NCI-H2196 (cell line): ENCODE measurements around the gene CISTR.

Source experiments
- DNase-seq: peaks from one replicate; lab custom pipeline; 2025; ENCODE audit not compliant: unreplicated experiment; lab: John Stamatoyannopoulos, UW

Gene CISTR

DNA sequence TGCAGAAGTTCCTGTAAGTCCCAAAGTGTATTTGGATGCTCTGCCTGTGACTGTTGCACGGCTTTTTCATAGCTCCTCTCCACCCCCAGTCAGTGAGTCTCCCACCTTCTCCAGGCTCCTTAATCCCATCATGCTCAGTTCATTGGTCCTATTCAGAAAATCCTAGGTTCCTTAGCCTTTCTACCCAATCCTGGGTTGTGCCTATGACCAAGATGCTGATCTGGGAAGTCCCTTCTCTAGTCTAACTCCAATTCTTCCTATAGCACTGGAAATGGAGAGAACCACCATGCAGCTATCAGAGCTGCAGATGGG is 7.7 kb downstream of the CISTR start:
- DNase-seq, result no peak

DNA sequence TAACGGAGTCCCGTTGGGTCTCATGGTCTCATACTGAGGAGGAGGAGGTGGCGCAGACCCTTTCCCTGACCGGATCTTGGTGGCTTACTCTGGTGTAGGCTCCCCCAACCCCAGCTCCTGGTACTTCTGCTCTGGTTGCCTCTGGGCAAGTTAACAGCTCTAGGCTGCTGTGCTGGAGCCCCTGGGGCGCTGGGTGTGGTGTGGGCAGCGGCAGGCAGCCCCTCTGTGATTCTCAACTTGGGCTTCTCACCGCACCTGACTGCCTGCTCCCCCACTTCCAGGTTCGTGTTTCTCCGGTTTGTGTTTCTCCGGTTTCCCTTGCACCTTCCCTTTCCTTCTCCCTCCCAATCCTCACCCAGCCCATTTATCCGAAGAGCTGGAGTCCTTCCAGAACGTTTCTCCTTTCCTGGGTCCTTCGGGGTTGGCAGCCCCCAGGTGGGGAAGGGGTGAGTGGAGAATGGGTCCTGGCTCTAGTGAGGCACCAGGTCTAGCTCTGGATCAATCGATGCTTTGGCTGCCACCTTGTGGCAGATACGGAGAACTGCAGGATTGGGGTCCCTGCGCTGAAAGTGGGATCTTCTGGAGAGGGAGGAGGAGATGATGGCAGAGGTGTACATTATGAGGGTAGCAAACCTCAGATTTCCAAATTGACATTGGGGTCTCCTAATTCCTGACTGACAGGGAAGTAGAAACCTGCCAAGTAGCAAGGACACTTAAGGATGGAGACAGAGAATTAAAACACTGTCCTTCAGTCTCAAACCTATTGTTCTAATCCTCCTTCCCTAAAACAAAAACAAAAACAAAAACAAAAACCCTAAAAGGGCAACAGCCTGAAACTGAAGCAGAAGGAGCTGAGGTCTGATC is 8.3 kb downstream of the CISTR start:
- peak; percentile 77 for DNase-seq

DNA sequence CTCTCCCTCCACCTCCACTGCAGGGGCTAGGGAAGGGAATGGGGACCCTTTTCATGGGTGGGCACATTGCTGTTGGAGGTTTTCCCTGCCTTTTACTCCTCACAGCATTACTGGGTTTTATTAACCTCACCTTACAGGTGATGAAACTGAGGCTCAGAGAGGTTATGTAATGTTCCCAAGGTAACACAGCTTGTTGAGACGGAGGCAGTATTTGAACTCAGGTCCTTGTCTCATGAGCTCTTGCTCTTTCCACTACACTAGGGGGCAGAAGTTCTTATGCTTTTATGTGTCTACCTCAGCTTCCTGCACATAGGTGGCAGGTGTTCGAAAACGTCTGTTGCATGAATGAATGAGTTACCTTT is 11.7 kb downstream of the CISTR start:
- no peak for DNase-seq

DNA sequence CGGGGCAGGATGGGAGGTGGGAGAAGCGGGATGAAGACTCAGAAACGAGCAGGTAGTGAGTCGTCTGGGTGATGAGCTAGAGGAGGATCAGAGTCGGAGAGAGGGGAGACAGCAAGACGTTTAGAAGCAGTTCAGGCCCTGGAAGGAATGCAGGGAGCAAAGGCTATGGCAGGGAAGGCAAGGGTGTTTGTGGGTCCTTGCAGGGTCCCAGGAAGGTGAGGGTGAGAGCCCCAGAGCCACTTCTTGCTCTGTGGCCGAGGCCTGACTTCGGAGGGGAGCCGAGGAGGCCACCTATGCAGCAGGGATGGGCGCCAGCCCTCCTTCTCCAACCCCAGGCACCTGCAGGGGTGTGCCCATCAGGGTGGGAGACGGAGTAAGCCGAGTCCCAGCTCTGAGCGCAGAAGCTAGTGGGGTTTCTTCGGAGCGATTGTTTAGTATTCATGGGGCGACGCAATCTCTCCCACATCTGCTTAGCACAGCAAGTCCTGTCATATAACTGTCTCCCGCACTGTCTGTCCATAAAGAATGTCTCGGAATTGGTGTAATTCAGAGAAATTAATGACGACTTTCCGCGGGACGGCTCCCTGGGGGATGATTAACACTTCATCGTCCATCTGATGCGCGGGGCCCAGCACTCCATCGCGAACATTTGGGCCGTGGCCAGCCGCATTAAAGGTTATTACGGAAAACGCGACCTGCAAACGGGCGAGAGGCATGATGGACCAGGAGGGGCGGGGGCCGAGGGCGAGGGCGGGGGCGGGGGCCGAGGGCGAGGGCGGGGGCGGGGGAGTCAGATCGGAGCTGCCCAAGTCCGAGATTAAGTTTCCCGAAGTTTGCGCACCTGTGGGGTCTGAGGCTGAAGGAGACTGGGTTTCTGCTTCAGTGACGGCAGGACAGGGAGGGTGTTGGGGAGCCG is 12.3 kb downstream of the CISTR start:
- no peak for DNase-seq

DNA sequence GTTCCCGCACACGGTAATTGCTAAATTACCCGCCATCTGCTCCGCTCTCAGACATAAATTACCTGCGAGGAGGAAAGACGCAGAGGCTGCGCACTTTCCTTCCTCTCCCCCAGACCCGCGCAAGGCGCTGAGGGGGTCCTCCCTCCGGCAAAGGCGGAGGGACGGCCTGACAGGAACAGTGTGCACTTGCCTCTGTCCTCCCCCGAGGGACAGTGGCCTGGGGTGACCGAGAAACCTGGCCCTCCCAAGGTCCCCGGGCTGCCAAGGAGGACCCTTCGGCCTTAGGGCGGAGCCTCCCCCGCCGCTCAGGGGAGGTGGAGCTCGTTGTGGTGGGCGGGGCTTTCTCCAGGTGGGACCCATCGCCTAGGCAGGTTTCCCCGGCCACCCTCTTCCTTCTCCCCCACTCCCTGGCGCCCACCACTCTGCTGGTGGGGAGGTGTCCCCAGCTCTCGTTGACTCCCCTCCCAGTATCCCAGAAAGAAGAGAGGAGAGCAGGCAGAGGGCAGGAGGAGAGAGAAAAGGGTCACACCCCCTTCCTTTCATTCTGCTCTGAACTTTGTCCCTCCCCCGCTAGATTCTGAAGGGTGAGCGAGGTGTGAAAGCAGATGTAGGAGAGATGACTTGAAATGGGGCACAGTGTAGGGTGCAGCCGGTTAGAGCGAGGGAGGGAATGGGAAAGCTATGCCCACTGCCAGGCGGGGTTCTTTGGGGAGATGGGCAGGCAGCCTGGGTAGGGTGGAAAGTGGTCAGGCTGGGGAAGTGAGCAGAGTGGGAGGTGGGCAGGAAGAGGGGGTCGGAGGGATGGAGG is 13.2 kb downstream of the CISTR start:
- no peak for DNase-seq

DNA sequence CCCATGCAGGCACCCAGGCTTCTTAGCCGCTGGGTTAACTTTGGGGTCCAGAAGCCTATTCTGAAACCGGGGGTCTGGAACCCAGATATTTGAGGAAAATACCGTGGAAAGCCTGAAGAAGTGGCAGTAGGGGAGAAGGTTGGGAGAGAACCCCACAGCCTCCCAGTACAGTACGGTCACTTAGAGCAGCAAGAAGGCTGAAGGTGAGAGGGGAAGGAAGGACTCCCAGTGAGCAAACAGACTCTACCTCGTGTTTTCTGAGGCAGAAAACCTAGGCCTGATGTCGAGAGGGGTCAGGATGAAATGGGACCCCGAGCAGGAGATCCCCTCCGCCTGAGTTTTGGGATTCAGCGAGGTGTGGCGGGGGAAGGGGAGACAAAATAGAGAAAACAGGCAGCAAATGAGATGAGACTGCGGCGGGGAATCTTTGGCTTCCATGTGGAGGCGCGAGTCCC is 13.8 kb downstream of the CISTR start:
- DNase-seq, result no peak

DNA sequence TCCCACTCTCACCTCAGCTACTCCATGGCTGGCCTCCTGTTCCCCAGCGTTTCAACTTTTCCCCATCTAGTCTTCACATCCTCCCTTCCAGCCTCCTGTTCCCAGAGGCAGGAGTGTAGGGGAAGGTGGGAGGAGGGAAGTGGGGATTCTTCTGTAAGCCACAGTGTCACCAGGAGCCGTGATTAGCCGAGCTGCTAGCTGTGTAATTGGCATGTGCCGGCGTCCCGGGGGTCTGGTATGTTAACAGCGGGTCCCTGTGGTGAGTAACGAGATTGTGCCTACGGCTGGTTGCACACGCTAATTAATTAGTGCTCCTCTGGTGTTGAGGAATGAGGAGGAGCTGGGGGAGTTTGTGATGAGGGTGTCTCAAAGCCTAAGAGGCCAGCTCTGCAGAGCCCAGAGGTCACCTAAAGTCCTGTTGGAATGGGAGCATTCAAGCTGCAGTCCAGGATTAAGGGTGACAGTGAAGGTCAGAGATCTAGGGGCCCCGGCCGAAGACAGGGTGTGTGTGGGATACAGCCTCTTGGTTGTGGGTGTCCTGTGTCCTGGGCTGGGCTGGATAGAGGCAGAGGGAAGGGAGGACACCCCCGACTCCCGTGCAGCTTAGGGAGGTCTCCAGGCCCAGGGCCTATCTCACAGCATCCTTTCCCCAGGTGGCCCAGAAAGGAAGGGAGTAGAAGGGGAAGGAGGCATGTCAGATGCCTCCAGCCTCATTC is 14.5 kb downstream of the CISTR start:
- DNase-seq, result no peak

DNA sequence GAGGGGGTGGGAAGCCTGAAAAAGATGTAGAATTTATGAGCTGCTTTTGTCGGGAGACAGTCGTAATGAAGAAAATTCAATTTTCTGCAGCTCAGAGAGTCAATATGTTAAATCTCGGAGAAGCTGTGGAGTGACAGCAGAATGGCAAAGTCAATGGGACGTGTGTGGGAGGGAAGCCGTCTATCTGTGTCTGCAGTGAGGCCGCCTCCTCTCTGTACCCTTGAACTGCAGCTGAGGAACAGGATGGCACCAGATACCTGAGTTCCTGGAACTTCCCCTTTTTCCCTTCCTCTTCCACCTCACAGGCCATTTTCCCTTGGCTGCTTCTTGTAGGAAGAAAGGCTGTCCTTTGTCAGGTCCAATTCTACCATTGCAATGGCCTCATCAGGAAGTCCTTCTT is 15.2 kb downstream of the CISTR start:
- DNase-seq, result no peak

DNA sequence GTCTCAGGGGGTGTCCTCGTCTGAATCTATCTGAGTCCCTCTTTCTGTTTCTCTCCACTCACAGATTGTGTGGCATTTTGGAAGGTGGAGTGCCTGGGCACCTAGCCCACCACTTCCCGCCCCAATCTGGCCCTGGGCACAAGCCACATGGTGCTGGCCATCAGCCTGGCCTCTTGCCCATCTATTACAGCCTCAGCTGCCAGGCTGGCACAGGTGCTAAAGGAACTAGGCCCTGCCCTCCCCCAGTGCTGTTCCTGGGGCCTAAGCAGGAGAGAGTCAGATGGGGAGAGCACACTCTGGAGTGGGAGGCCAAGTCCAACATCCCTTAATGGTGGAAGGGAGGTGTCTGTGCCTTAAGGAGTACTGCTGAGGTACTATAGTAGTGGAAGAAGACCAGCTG is 16.2 kb downstream of the CISTR start:
- peak; percentile 70 for DNase-seq

DNA sequence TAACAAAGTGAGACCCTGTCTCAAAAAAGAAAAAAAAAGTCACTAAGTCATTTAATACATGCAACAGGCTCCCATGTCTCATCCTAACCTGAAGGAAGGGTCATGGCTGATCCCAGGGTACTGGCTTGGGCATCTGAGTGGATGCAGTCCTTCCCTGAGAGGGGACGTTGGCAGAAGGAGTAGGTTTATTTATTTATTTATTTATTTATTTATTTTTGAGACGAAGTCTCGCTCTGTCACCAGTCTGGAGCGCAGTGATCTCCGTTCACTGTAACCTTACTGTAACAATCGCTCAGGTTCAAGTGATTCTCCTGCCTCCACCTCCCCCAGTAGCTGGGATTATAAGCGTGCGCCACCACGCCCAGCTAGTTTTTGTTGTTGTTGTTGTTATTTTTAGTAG is 17.4 kb downstream of the CISTR start:
- DNase-seq, result no peak

DNA sequence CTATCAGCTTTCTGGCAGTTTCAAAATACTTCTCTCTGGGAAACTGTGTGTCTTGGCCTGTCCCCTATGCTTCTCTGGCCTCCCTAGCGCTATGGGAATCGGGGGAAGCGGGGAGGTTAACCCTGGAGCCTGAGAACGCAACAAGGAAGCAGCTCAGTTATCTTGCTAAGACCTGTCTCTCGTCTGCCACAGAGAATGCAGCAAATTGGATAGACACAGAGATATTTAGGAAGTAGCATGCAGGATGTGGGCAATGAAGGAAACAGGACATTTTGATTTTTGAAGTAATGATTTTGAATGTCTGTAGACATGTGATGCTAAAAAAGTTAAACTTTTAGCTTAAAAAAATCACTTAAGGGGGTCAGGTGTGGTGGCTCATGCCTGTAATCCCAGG is 18.0 kb downstream of the CISTR start:
- DNase-seq, result no peak

DNA sequence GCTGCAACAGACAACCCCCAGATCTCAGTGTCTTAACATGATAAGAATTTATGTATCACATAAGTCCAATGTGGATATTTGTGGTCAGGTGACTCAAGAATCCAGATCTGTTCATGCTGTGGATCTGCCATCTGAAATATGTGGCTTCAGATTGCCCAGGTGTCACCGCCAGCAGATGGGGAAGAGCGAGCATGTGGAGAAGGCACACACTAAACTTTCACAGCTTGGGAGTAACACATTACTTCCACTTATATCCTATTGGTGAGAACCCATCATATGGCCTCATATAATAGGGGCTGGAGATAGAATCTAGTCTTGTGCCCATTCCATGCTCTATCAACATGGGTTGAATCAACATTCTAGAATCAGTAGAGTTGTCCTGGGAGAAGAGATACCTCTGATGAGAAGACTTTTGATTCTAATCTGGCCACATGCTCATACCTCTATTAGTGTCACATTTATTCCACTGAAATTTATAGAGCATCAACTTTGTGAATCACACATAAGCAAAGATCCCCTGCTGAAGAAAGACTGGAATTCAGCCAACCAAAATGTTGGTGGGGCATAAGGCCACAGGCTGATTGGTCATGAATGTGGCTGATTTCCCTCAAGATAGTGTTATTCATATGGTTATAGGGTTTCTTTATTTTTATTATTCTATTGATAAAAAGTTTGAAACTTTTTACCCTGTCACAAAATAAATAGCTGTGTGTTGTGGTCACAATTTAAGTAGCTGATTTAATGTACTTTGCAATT is 18.6 kb downstream of the CISTR start:
- DNase-seq, result no peak

DNA sequence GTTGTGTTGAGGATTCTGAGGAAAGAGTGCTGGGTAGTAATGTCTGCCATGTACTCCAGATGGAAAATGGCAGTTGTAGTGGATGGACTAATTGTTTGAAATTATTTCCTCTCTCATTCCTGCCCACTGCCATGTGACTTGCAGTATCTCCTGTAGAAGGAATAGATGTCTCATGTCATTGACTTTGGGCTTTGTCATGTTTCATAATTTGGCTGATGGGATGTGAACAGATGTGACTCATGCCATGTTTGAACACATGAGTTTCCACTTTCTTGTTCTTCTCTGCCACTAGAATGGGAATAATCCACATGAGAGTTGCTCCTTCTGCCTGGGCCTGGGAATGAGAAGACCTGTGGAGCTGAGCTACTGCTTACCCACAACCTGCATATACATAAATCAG is 22.1 kb downstream of the CISTR start:
- DNase-seq, result no peak

DNA sequence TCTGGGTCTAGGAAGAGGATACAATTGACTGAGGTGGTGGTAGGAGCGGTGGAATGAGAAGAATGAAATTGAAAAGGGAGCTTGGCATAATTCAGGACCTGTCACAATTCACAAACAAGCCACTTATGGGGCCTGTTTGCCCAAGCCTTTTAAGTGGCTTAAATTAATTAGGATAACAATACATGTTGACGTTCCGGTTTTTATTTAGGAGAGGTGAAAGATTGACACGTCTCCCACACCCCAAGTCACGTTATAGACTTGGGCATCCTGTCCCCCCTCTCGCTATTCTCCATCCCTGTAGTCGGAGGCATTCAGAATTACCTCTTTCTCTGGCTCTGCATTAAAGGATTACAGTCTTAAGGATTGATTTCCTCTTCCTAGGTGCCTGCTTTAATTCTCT is 23.6 kb downstream of the CISTR start:
- no peak for DNase-seq

DNA sequence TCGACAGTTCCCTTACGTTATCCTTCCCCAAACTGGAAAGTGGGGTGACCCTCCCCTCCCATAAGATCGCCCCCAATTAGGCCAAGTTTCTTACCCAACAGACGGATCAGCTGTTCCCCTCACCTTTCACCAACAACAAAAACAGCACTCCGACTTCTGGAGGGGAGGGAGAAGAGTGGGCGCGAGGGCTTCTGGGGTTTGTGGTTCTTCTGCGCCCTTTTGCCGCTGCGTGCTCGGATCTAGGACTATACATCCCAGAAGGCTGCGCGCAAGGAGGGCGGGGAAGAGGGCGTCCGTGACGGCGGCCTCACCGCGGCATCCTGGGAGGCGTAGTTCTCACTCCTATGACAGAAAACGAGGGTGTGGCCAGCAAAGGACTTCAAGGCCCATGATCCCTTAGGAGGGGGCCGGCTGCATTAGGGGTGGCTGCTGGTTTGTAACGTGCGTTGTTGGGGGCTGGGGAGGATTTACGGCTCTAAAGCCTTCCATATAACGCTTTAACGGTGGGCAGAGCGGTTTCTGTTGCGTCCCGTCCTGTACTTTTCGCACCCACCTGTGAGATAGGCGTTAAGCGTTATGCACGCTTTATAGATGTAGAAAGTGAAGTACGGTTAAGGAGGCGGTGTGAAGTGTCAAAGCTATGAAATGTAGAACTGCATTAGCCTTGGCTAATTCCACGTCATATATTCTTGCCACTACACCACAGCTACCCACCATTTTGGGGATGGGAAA is 24.3 kb downstream of the CISTR start, which contains the start of gene CALCOCO1:
Gene CALCOCO1 (minus strand): TSS at position 143 of the 732 bp plus-strand sequence. CDS start 2,210 bp downstream, outside the sequence.
- DNase-seq, result peak; percentile 97

DNA sequence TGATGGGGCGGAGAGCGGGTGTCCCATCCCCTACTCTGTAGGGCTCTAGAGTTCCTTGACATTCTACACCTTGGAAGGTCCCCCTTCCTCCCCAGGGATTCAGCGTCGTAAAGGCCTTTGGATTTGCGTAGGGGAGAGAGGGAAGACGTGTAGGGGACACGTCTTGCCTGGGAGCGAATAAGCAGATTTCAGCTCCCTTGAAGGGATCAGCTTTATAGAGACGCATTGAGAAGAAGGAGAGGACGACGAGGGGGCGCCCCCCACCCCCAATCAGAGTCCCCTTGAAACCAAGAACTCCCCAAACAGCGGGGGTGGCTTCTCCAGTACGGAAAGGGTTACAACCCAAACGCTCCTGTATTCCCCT is 24.9 kb downstream of the CISTR start:
- no peak for DNase-seq

DNA sequence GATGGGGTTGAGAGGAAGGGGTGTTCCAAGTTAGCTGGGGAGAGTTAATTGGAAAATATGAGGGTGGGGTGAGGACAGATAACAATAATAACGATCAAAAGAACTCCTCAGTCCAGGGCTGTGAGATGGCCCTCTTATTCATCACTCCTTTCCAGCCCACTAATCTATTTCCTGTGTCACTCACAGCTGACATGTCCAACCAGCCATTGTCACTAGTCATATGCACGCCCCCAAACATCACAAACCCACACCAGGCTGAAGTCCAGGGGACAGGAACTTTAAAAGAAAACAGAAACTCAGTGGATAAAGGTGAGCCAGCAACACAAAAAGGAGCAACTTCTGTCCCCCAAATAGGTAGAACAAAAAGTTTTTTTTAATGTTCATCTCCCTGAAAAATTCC is 25.4 kb downstream of the CISTR start:
- DNase-seq, result no peak

DNA sequence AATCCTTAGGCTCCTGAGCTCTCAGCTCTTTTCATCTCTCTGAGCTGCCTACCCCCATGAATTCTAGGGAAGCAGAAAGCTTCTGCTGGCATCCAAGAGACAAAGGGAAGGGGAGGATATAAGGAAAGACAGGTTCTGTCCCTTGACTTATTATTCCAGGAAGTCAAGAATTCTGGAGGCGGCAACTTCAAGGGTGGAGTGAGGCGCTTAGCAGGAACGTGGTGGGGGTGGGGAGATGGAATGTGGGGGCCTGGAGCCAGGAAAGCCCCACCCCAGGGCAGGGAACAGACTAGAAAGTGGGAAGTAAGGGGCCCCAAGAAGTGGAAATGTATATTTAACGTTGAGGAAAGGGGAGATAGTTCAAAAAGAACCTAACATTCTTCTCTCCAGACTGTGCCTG is 26.0 kb downstream of the CISTR start:
- no peak for DNase-seq

DNA sequence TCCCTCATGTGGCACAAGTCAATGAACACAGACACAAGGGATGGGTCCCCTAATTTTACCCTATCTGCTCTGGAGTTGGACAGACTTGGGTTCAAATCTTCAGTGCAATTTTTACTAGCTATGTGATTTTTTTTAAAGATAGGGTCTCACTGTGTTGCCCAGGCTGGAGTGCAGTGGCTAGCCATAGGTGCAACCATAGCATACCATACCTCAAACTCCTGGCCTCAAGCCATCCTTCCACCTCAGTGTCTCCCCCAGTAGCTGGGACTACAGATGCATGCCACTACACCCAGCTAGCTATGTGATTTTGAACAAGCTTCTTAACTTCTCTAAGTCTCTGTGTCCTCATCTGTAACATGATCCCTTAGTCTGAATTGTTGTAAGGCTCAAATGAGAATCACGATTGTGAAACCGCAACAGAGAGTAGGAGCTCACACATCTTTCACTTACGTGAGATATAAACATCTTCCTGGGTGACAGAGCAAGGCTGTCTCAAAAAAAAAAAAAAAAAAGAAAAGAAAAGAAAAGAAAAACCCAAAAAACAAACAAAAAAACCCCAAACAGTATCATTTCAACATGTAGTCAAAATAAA is 29.2 kb downstream of the CISTR start:
- DNase-seq, result no peak
